Cardiac muscle cell (in vitro differentiated cells and primary cell): Measurements from ENCODE around the gene POSTN. TPM values are rescaled to one million over a fixed set of nuclear protein-coding genes. Genes with fewer than 3 reads are reported as not detected.
A peak's percentile ranks its signal among the peaks of the same experiment; 100 is the strongest.

Experiments used
- DNase-seq, 2 donors: peaks; one replicate each; pipeline versions ENCODE4 v3.0.0 to v3.0.0-alpha.2; 2010 to 2017; ENCODE audit warnings: low read depth in 1 of 2, low spot score in 1 of 2
- H3K27ac ChIP-seq: fragments of 200-600 bp; sonication (generic); 2 replicates; pipeline ENCODE4 v1.5.1; 2016
- H3K27me3 ChIP-seq: fragments of 200-600 bp; sonication (generic); 2 replicates; pipeline ENCODE4 v1.6.0; 2016; ENCODE audit warnings: control low read depth
- H3K36me3 ChIP-seq: fragments of 200-600 bp; sonication (generic); 2 replicates; pipeline ENCODE4 v1.5.1; 2016; ENCODE audit warnings: control low read depth
- H3K4me1 ChIP-seq: fragments of 200-600 bp; sonication (generic); 2 replicates; pipeline ENCODE4 v1.8.1; 2017; ENCODE audit warnings: low read depth, mild to moderate bottlenecking, mixed run types
- H3K4me3 ChIP-seq: fragments of 200-600 bp; sonication (generic); 2 replicates; pipeline ENCODE4 v1.5.1; 2016; ENCODE audit warnings: mild to moderate bottlenecking
- H3K9me3 ChIP-seq: fragments of 200-600 bp; sonication (generic); 2 replicates; pipeline ENCODE4 v1.5.1; 2017; ENCODE audit warnings: low read depth, mild to moderate bottlenecking, control low read depth
- CTCF ChIP-seq: IDR thresholded peaks from 2 replicates; pipeline ENCODE4 v1.5.1; 2012; ENCODE audit warnings: low read depth, mild to moderate bottlenecking, low read length
- polyA plus RNA-seq: library from polyadenylated mRNA; unstranded; fragments of >200 nt; fragmentation: Nextera tagmentation; extraction: Ambion mirVana; gene quantifications from 2 replicates; pipeline ENCODE4 v1.2.1, GENCODE V29; 2016
- total RNA-seq: library from RNA; depleted of rRNA; stranded (reverse); fragments of >200 nt; gene quantifications from 2 replicates; pipeline ENCODE4 v1.2.3, GENCODE V29; 2016

POSTN gene
- total and polyA plus RNA-seq, 2 experiments from 2014 or later = 4.0 to 5.1 TPM

GRCh38 chr13:37640499-37640898 lies 41.9 kb upstream of the POSTN start:
- peak; percentile 74 for TF ChIP-seq CTCF
- no peaks in the 10 kb centered on the region for H3K36me3 ChIP-seq
- peaks cover 7% of the 10 kb centered on the region for H3K4me1 ChIP-seq
- no peaks in the 10 kb centered on the region for H3K9me3 ChIP-seq
- no peaks in the 10 kb centered on the region for H3K27me3 ChIP-seq
- peak; percentile 46 to 89 for DNase-seq
- no peak overlapping the region for H3K4me3 ChIP-seq
- no peak overlapping the region for H3K27ac ChIP-seq

- no peak overlapping the region for H3K27ac ChIP-seq
Observed at GRCh38 chr13:37636701-37637100, 38.1 kb upstream of the POSTN start.

GRCh38 chr13:37632294-37632693 lies 33.7 kb upstream of the POSTN start:
- TF ChIP-seq CTCF = no peak
- Histone ChIP-seq H3K27ac (no peak overlapping the region), H3K27me3 (no peaks in the 10 kb centered on the region), H3K36me3 (no peaks in the 10 kb centered on the region), H3K4me3 (no peak overlapping the region), H3K4me1 (no peaks in the 10 kb centered on the region), H3K9me3 (no peaks in the 10 kb centered on the region)
- DNase-seq = no peak

More at GRCh38 chr13:37636701-37637100, 38.1 kb upstream of the POSTN start:
- no peaks in the 10 kb centered on the region for H3K9me3 ChIP-seq
- H3K4me3 ChIP-seq = no peak overlapping the region
- no peaks in the 10 kb centered on the region for H3K36me3 ChIP-seq
- no peaks in the 10 kb centered on the region for H3K27me3 ChIP-seq
- TF ChIP-seq CTCF = no peak
- no peak for DNase-seq
- H3K4me1 ChIP-seq = no peaks in the 10 kb centered on the region

GRCh38 chr13:37627428-37627827 lies 28.9 kb upstream of the POSTN start:
- Histone ChIP-seq H3K4me1 (no peaks in the 10 kb centered on the region), H3K36me3 (no peaks in the 10 kb centered on the region), H3K4me3 (no peak overlapping the region), H3K9me3 (no peaks in the 10 kb centered on the region), H3K27ac (no peak overlapping the region), H3K27me3 (no peaks in the 10 kb centered on the region)
- no peak for TF ChIP-seq CTCF
- DNase-seq = no peak

- Histone ChIP-seq H3K9me3 (no peaks in the 10 kb centered on the region), H3K27ac (no peak overlapping the region), H3K36me3 (no peaks in the 10 kb centered on the region), H3K4me1 (peaks cover 5% of the 10 kb centered on the region), H3K4me3 (no peak overlapping the region), H3K27me3 (no peaks in the 10 kb centered on the region)
- no peak for TF ChIP-seq CTCF
- peak in 1 of 2 donors; percentile 94 for DNase-seq
Observed at GRCh38 chr13:37621811-37622361, 23.3 kb upstream of the POSTN start.
